ENCODE measurements around the gene RFK.

Gene RFK

GRCh38 chr9:76405868-76406267 lies 11.6 kb upstream of the RFK start:
- DNase-seq, result no peak

- DNase-seq, result no peak
Measured at GRCh38 chr9:76405340-76405739, 11.1 kb upstream of the RFK start.

- no peak for DNase-seq
Measured at GRCh38 chr9:76404401-76404800, 10.2 kb upstream of the RFK start.

GRCh38 chr9:76403352-76403751 lies 9.1 kb upstream of the RFK start:
- peak in 1 of 2 donors; percentile 72 for DNase-seq

GRCh38 chr9:76401580-76402354 lies 7.5 kb upstream of the RFK start:
- DNase-seq, result no peak

GRCh38 chr9:76401176-76401575 lies 7.0 kb upstream of the RFK start:
- DNase-seq, result no peak

- no peak for DNase-seq
Measured at GRCh38 chr9:76400534-76401096, 6.4 kb upstream of the RFK start.

- DNase-seq, result no peak
Measured at GRCh38 chr9:76399856-76400255, 5.6 kb upstream of the RFK start.

GRCh38 chr9:76396597-76396996 lies 2.4 kb upstream of the RFK start:
- DNase-seq, result no peak

- DNase-seq, result no peak
Measured at GRCh38 chr9:76396144-76396543, 1.9 kb upstream of the RFK start.

GRCh38 chr9:76395381-76395780 lies 1.2 kb upstream of the RFK start:
- no peak for DNase-seq

- peak; percentile 65 to 72 for DNase-seq
Measured at GRCh38 chr9:76394960-76395252, 680 bp upstream of the RFK start.

- no peak for DNase-seq
Measured at GRCh38 chr9:76390656-76391055, 3.6 kb downstream of the RFK start.

GRCh38 chr9:76379494-76379893 lies 14.7 kb downstream of the RFK start:
- DNase-seq, result no peak

- DNase-seq, result no peak
Measured at GRCh38 chr9:76378367-76379073, 15.7 kb downstream of the RFK start.

- no peak for DNase-seq
Measured at GRCh38 chr9:76377791-76378190, 16.4 kb downstream of the RFK start.

- DNase-seq, result no peak
Measured at GRCh38 chr9:76374783-76375559, 19.3 kb downstream of the RFK start.

GRCh38 chr9:76373784-76374474 lies 20.3 kb downstream of the RFK start:
- DNase-seq, result no peak

- no peak for DNase-seq
Measured at GRCh38 chr9:76373173-76373783, 20.9 kb downstream of the RFK start.

GRCh38 chr9:76372336-76372735 lies 21.9 kb downstream of the RFK start:
- no peak for DNase-seq

- no peak for DNase-seq
Measured at GRCh38 chr9:76371901-76372300, 22.3 kb downstream of the RFK start.

GRCh38 chr9:76370396-76371023 lies 23.7 kb downstream of the RFK start:
- DNase-seq, result no peak
